WTC11 (cell line): ENCODE data around the gene SERPINF2. TPM values are rescaled to one million over a fixed set of nuclear protein-coding genes. Genes with fewer than 3 reads are reported as not detected.

Experiments
- ATAC-seq: fragments of 200-7000 bp; cut with Tn5 transposase; 2 replicates; pipeline ENCODE4 v1.10.0; 2021; ENCODE audit warnings: mild to moderate bottlenecking, moderate library complexity
- CTCF ChIA-PET: fragments of 300-600 bp; sonication (Branson Sonifier 250); formaldehyde crosslinking; loops from one replicate; lab custom pipeline; 2021; ENCODE audit warnings: antibody characterized with exemption; lab: Charles Lee
- POLR2A ChIA-PET: fragments of 350-600 bp; sonication (Branson Sonifier 250); formaldehyde crosslinking; loops from one replicate; lab custom pipeline; 2021; ENCODE audit warnings: antibody characterized with exemption; lab: Charles Lee
- DNase-seq: peaks from one replicate; pipeline ENCODE4 v3.0.0; 2021; ENCODE audit warnings: low spot score
- H3K27ac Mint-ChIP-seq: 2 replicates; pipeline ENCODE4 v1.8.0; 2021; ENCODE audit warnings: mixed read lengths
- H3K27me3 Mint-ChIP-seq: 2 replicates; pipeline ENCODE4 v1.8.0; 2021; ENCODE audit warnings: low read depth, mild to moderate bottlenecking, moderate library complexity, mixed read lengths
- H3K36me3 Mint-ChIP-seq: 2 replicates; pipeline ENCODE4 v1.8.0; 2021; ENCODE audit warnings: mixed read lengths
- H3K4me1 Mint-ChIP-seq: 2 replicates; pipeline ENCODE4 v1.8.0; 2022; ENCODE audit warnings: mixed read lengths
- H3K4me3 Mint-ChIP-seq: 2 replicates; pipeline ENCODE4 v1.8.0; 2021; ENCODE audit warnings: mild to moderate bottlenecking, moderate library complexity, mixed read lengths
- H3K9me3 Mint-ChIP-seq: 2 replicates; pipeline ENCODE4 v1.8.0; 2021; ENCODE audit warnings: mixed read lengths
- E2F5 ChIP-seq: sonication (generic); formaldehyde crosslinking; IDR thresholded peaks from 2 replicates; pipeline ENCODE4 v1.8.1; 2022; ENCODE audit warnings: mild to moderate bottlenecking, moderate library complexity, missing genetic modification reagents
- FOXP4 ChIP-seq: sonication (generic); formaldehyde crosslinking; IDR thresholded peaks from 2 replicates; pipeline ENCODE4 v1.8.0; 2022; ENCODE audit warnings: mild to moderate bottlenecking, missing genetic modification reagents
- GABPB1 ChIP-seq: sonication (generic); formaldehyde crosslinking; IDR thresholded peaks from 2 replicates; pipeline ENCODE4 v1.8.1; 2023; ENCODE audit warnings: mild to moderate bottlenecking, missing genetic modification reagents
- HMGXB4 ChIP-seq: sonication (generic); formaldehyde crosslinking; IDR thresholded peaks from 2 replicates; pipeline ENCODE4 v1.8.1; 2023; ENCODE audit warnings: mild to moderate bottlenecking, moderate library complexity, missing genetic modification reagents
- IRF2 ChIP-seq: sonication (generic); formaldehyde crosslinking; IDR thresholded peaks from 2 replicates; pipeline ENCODE4 v1.8.0; 2022; ENCODE audit warnings: low read depth, missing genetic modification reagents, borderline replicate concordance
- KAT7 ChIP-seq: sonication (generic); formaldehyde crosslinking; IDR thresholded peaks from 2 replicates; pipeline ENCODE4 v1.8.1; 2023; ENCODE audit warnings: missing genetic modification reagents, mild to moderate bottlenecking, borderline replicate concordance
- MYBL2 ChIP-seq: sonication (generic); formaldehyde crosslinking; IDR thresholded peaks from 2 replicates; pipeline ENCODE4 v1.8.1; 2023; ENCODE audit warnings: mild to moderate bottlenecking, moderate library complexity, missing genetic modification reagents
- PRDM15 ChIP-seq: sonication (generic); formaldehyde crosslinking; IDR thresholded peaks from 2 replicates; pipeline ENCODE4 v1.8.0; 2022; ENCODE audit warnings: missing genetic modification reagents
- PREB ChIP-seq: sonication (generic); formaldehyde crosslinking; IDR thresholded peaks from 2 replicates; pipeline ENCODE4 v1.8.1; 2022; ENCODE audit warnings: mild to moderate bottlenecking, missing genetic modification reagents, moderate library complexity, borderline replicate concordance
- TCF7 ChIP-seq: sonication (generic); formaldehyde crosslinking; IDR thresholded peaks from 2 replicates; pipeline ENCODE4 v1.8.0; 2022; ENCODE audit warnings: mild to moderate bottlenecking, low read depth, missing genetic modification reagents, moderate library complexity
- USF2 ChIP-seq: sonication (generic); formaldehyde crosslinking; IDR thresholded peaks from 2 replicates; pipeline ENCODE4 v1.8.1; 2023; ENCODE audit warnings: mild to moderate bottlenecking, missing genetic modification reagents, moderate library complexity
- ZBTB43 ChIP-seq: sonication (generic); formaldehyde crosslinking; IDR thresholded peaks from 2 replicates; pipeline ENCODE4 v1.8.1; 2023; ENCODE audit warnings: mild to moderate bottlenecking, missing genetic modification reagents
- ZNF281 ChIP-seq: sonication (generic); formaldehyde crosslinking; IDR thresholded peaks from 2 replicates; pipeline ENCODE4 v1.8.0; 2023; ENCODE audit warnings: mild to moderate bottlenecking, missing genetic modification reagents
- total RNA-seq: library from RNA; stranded (reverse); gene quantifications from 3 replicates; pipeline ENCODE4 v1.2.3, GENCODE V29; 2021

SERPINF2 gene
- total RNA-seq, 1 experiment from 2014 or later, result 1.6 TPM

GRCh38 chr17:1703063-1703462, 39.6 kb upstream of the SERPINF2 start (continued):
- TF ChIP-seq PREB (CRISPR knock-in tag), result no peak
- TF ChIP-seq, all 79 proteins: peak for 0

- no peak for ATAC-seq
- H3K4me3 Mint-ChIP-seq, result no peak overlapping the region
- H3K27ac Mint-ChIP-seq, result peak overlapping the region; percentile 0; the same call in 1 of the 2 replicates
- H3K9me3 Mint-ChIP-seq, result no peaks in the 10 kb centered on the region
- no peaks in the 10 kb centered on the region for H3K36me3 Mint-ChIP-seq
- H3K4me1 Mint-ChIP-seq, result peaks cover 3% of the 10 kb centered on the region
- no peak for TF ChIP-seq HMGXB4 (CRISPR knock-in tag)
- TF ChIP-seq USF2 (CRISPR knock-in tag), result no peak
- TF ChIP-seq PRDM15 (CRISPR knock-in tag), result no peak
- no peak for TF ChIP-seq MYBL2
- no peak for TF ChIP-seq IRF2 (CRISPR knock-in tag)
- no peak for TF ChIP-seq ZBTB43 (CRISPR knock-in tag)
- POLR2A ChIA-PET, result interaction anchor here (1.2 kb wide), 1 partner anchor 9 kb away, joined by 3 read pairs; no protein-coding TSS in a partner anchor
- CTCF ChIA-PET, result interaction anchor here (1.0 to 2.2 kb wide), 3 partner anchors 9 to 354 kb away, joined by 3 to 9 read pairs (median 3); no protein-coding TSS in a partner anchor
- DNase-seq, result no peak
- peaks cover 12% of the 10 kb centered on the region for H3K27me3 Mint-ChIP-seq
Observed at GRCh38 chr17:1705004-1705403, 37.7 kb upstream of the SERPINF2 start.

- Mint-ChIP-seq H3K9me3 (no peaks in the 10 kb centered on the region), H3K4me3 (no peak overlapping the region), H3K4me1 (peaks cover 6% of the 10 kb centered on the region), H3K36me3 (no peaks in the 10 kb centered on the region), H3K27me3 (peaks cover 12% of the 10 kb centered on the region), H3K27ac (no peak overlapping the region)
- ATAC-seq, result no peak
- ChIA-PET CTCF (no interaction called here), POLR2A (no interaction called here)
- DNase-seq, result no peak
- no peak for TF ChIP-seq GABPB1
- TF ChIP-seq TCF7 (CRISPR knock-in tag), result no peak
- no peak for TF ChIP-seq FOXP4 (CRISPR knock-in tag)
- no peak for TF ChIP-seq ZNF281 (CRISPR knock-in tag)
- no peak for TF ChIP-seq KAT7 (CRISPR knock-in tag)
- no peak for TF ChIP-seq E2F5 (CRISPR knock-in tag)
Observed at GRCh38 chr17:1707107-1707506, 35.6 kb upstream of the SERPINF2 start.
